Pancreas (tissue), 10 donors: Measurements from ENCODE around the gene HOXD4. TPM values are rescaled to one million over a fixed set of nuclear protein-coding genes. Genes with fewer than 3 reads are reported as not detected.

Experiments
- ATAC-seq, 4 donors: fragments of 200-7000 bp; cut with Tn5 transposase; one replicate each; pipeline versions ENCODE4 v1.8.0 to v1.9.1; 2020; ENCODE audit warnings: mild to moderate bottlenecking in 4 of 4, moderate library complexity in 4 of 4
- DNase-seq, 6 donors: peaks; one replicate each; pipeline ENCODE4 v3.0.0-alpha.2; 2020
- FAIRE-seq: peaks from 2 replicates; lab custom pipeline; 2012; peaks lifted over from hg19 to GRCh38; lab: Jason Lieb, UNC
- H3K27ac ChIP-seq, 4 donors: fragments of 200-600 bp; sonication (generic); 1 replicate in 3 of 4; 2 replicates in 1 of 4; pipeline versions ENCODE4 v1.5.0 to v1.8.0; 2020
- H3K27me3 ChIP-seq, 4 donors: fragments of 200-600 bp; one replicate each; pipeline ENCODE4 v1.8.0; 2021
- H3K36me3 ChIP-seq, 3 donors: fragments of 200-600 bp; sonication (generic) in 1 of 3; one replicate each; pipeline versions ENCODE4 v1.5.0 to v1.8.0; 2020 to 2021
- H3K4me1 ChIP-seq, 3 donors: fragments of 200-600 bp; one replicate each; pipeline ENCODE4 v1.8.0; 2021
- H3K4me3 ChIP-seq, 4 donors: fragments of 200-600 bp; sonication (generic) in 2 of 4; one replicate each; pipeline versions ENCODE4 v1.5.0 to v1.8.0; 2020 to 2021
- H3K9me3 ChIP-seq, 4 donors: fragments of 200-600 bp; one replicate each; pipeline ENCODE4 v1.8.0; 2021
- WGBS, 2 donors: extraction: QIAGEN DNeasy Blood & Tissue Kit; methylation state at CpG; one replicate each; pipeline ENCODE4 v1.1.7; 2013; 5-methylcytosine and 5-hydroxymethylcytosine counted together
- intact Hi-C, 3 donors: fragments of 100-400 bp; cut with DNase I; formaldehyde crosslinking; loops; one replicate each; pipeline versions ENCODE4 v1.11.1 to v1.14.2; 2022
- polyA plus RNA-seq, 2 donors: library from polyadenylated mRNA; stranded (reverse); fragments of 200-250 nt; gene quantifications; one replicate each; pipeline ENCODE4 v1.2.3, GENCODE V29; 2013
- total RNA-seq, 6 donors: library from RNA; stranded (reverse); fragmentation: NEBNext Ultra II Directional in 4 of 6; extraction: Animal tissue kit (Norgen Biotek cat#: 25700) in 4 of 6; gene quantifications; one replicate each; pipeline versions ENCODE4 v1.2.1 to v1.2.4, GENCODE V29; 2021 to 2023
- TF ChIP-seq, protein P1 (sequence below), 4 donors: fragments of 200-600 bp; sonication (generic) in 3 of 4; IDR thresholded peaks; one replicate each; pipeline versions ENCODE4 v1.5.0 to v1.8.0; 2021; ENCODE audit warnings: antibody characterized with exemption in 4 of 4
- donor health status: healthy with polysubstance abuse.
- donor health status: DM: no; HTN: no; CAD: no; lungs with moderate emphysema.
- donor health status: DM: no; HTN: no; CAD: no.
- donor health status: control.
- donor health status: control.
- donor health status: Bipolar disorder and iron deficiency.
- donor health status: DM: yes; HTN: yes; CAD: no.
- donor health status: DM: no; HTN: no; CAD: no.
- donor health status: DM: no; HTN: no; CAD: no.
- donor health status: DM: yes; HTN: yes; CAD: no.

The HOXD4 gene
- total and polyA plus RNA-seq, 8 donors = 0.13 to 1.8 (median 0.31) TPM; not detected in 2

DNA sequence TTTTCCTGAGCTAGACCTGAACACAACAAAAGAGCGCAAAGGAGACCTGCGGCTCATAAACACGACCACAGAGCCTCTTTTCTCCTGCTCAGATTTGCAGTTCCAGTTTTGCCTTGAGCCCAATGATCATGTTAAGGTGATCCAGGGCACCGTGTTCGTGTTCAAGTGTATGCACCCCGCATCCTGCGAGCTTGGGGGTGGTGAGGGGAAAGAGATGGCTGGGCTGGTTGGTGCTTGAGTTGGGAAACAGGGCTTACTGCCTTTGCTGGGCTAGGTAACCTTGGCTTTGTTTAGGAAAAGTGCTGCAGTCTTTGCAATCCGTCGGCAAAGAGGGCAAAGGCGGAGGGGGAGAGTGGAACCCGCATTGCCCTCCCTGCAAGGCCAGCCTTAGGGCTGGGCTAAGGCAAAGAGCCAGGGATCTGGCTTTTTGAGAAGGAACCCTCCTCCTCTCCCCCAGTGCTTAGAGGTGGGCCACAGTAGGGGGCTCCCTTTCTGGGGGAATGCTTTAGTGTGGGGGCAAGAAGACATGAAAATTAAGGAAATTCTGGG, 33.5 kb upstream of the HOXD4 start:
- Histone ChIP-seq H3K27ac (no peak overlapping the region), H3K4me1 (peaks cover 0 to 5% (median 0%) of the 10 kb centered on the region in 3 donors), H3K27me3 (peaks cover 0 to 96% (median 41%) of the 10 kb centered on the region in 4 donors), H3K9me3 (no peaks in the 10 kb centered on the region), H3K36me3 (no peaks in the 10 kb centered on the region), H3K4me3 (no peak overlapping the region)
- TF ChIP-seq, protein P1, sequence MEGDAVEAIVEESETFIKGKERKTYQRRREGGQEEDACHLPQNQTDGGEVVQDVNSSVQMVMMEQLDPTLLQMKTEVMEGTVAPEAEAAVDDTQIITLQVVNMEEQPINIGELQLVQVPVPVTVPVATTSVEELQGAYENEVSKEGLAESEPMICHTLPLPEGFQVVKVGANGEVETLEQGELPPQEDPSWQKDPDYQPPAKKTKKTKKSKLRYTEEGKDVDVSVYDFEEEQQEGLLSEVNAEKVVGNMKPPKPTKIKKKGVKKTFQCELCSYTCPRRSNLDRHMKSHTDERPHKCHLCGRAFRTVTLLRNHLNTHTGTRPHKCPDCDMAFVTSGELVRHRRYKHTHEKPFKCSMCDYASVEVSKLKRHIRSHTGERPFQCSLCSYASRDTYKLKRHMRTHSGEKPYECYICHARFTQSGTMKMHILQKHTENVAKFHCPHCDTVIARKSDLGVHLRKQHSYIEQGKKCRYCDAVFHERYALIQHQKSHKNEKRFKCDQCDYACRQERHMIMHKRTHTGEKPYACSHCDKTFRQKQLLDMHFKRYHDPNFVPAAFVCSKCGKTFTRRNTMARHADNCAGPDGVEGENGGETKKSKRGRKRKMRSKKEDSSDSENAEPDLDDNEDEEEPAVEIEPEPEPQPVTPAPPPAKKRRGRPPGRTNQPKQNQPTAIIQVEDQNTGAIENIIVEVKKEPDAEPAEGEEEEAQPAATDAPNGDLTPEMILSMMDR (IDR thresholded peaks at IDR 0.05) = no peak
- DNase-seq (no peak), ATAC-seq (no peak), FAIRE-seq (no peak)
- 8 to 9% methylated on average over 11 of the region's 11 CpGs for WGBS, 2 donors
- intact Hi-C loops = no loop called here

DNA sequence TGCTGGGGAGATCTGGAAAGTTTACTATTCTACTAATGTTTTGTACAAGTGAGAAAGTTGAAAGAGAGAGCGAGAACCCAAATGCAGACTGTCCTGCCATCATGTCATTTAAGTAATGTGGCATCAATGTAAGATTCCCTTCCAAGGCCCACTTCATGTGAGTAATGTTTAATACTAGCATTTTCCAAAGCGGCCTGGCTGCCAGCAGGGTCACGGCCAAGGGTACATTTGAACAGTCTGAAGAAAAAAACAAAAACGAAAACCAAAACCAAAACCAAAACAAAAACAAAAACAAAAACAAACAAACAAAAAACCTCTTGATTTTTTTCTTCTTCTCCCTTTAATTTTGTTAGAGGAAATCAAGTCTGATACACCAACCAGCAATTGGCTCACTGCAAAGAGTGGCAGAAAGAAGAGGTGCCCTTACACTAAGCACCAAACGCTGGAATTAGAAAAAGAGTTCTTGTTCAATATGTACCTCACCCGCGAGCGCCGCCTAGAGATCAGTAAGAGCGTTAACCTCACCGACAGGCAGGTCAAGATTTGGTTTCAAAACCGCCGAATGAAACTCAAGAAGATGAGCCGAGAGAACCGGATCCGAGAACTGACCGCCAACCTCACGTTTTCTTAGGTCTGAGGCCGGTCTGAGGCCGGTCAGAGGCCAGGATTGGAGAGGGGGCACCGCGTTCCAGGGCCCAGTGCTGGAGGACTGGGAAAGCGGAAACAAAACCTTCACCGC, 32.6 kb upstream of the HOXD4 start:
- no peak for FAIRE-seq
- TF ChIP-seq, protein P1 (IDR thresholded peaks at IDR 0.05) = peak in 1 of 4 donors; percentile 9
- H3K27me3 ChIP-seq = peaks cover 0 to 92% (median 44%) of the 10 kb centered on the region in 4 donors
- intact Hi-C loops = no loop called here
- 12 to 13% methylated on average over 24 of the region's 24 CpGs for whole genome bisulfite sequencing, 2 donors
- no peaks in the 10 kb centered on the region for H3K9me3 ChIP-seq
- H3K4me3 ChIP-seq = no peak overlapping the region
- H3K27ac ChIP-seq = no peak overlapping the region
- ATAC-seq = no peak
- H3K4me1 ChIP-seq = peaks cover 0 to 5% (median 0%) of the 10 kb centered on the region in 3 donors
- no peaks in the 10 kb centered on the region for H3K36me3 ChIP-seq
- DNase-seq = no peak

DNA sequence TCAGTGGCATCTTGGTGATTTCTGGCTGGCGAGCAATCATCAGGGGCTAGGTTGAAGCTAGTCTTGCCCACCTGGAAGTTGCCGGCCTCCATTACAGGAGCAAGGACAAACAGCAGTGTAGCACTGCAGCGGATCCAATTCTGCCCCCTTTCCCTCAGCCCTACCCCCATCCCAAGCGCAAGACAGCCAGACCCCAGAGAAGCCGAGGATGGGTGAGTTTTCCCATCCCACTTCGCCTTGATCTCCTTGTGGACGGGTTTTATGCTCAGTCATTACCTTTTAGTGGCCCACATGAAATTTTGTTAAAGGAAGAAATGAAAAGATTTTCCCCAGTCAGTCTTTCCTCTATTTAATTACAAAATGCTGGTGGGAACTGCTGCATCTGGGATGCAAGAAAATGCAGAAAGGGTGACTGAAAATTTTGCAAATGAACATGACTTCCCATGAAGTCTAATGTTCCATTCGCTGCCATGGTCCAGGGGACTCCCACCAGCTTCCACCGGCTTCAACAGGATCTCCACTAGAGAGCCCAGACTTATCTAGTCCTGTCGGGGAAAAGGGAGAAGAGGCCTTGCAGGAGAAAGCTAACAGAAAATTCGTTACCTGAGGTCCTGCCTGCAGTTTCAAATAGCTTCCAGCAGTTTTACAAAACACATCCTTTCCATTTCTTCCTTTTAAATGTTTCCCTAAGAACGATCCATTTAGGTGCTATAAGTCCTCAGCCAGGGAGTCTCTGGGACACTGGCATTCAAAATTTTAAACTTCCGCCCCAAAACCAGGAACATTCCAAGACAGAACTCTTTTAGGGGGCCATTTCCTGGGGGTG, 30.8 kb upstream of the HOXD4 start:
- Histone ChIP-seq H3K27me3 (peaks cover 0 to 90% (median 46%) of the 10 kb centered on the region in 4 donors), H3K4me1 (peaks cover 0 to 5% (median 0%) of the 10 kb centered on the region in 3 donors), H3K36me3 (no peaks in the 10 kb centered on the region), H3K4me3 (no peak overlapping the region), H3K27ac (no peak overlapping the region), H3K9me3 (no peaks in the 10 kb centered on the region)
- FAIRE-seq (no peak), DNase-seq (no peak), ATAC-seq (no peak)
- intact Hi-C loops = loop anchor here in 2 of 3 donors (10.0 kb wide), 3 partner anchors 524 to 1024 kb away; no protein-coding TSS in a partner anchor
- TF ChIP-seq, protein P1 (IDR thresholded peaks at IDR 0.05) = no peak
- 14 to 15% methylated on average over 13 of the region's 13 CpGs for WGBS, 2 donors

DNA sequence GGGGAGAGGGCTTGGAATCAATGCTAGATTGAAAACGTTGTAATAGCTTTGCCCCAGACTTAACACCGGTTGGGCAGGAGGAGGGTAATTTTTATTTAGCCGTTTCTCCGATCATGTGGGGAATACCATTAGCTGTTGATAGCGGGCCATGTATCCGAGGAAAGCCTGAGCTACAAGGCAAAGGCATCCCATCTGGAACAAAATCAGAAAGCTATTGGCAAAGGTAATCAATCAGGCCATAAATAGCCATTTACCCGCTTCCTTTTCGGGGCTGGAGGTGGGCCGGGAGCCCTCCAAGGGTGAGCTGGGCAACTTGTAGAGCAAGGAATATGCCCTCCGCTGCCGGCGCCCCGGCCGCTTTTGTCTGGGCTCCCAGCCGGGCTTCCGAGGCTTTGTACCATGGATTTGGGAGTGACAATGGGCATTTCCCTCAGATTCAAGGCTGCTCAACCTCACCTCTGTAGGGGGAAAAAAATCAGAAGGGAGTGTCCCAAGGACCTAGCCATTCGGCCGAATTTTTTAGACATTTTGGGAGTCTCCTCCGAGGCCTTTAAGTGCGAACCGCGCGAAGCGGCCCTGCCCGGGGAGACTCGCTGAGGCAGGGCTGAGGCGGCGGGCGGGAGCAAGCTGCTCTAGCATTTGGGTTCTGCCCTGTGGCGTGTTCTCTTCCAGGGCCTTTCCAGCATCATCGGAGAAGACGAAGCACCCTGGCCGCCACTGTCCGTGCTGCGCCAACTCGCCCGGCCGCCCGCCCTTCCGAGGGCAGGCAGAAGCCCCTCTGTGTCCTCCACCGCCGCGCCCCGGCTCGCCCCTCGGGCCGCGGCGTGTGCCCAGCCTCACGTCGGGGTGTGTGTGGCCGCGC, 29.9 kb upstream of the HOXD4 start:
- Histone ChIP-seq H3K4me3 (no peak overlapping the region), H3K27ac (no peak overlapping the region)
- peak in 1 of 6 donors; percentile 57 for DNase-seq

More for the DNA sequence above, 29.9 kb upstream of the HOXD4 start:
- intact Hi-C loops = loop anchor here in 2 of 3 donors (10.0 kb wide), 3 partner anchors 523 to 1023 kb away; no protein-coding TSS in a partner anchor
- FAIRE-seq (no peak), ATAC-seq (no peak)
- Histone ChIP-seq H3K4me1 (peaks cover 0 to 5% (median 0%) of the 10 kb centered on the region in 3 donors), H3K27me3 (peaks cover 0 to 91% (median 42%) of the 10 kb centered on the region in 4 donors), H3K9me3 (no peaks in the 10 kb centered on the region), H3K36me3 (no peaks in the 10 kb centered on the region)
- TF ChIP-seq, protein P1 (IDR thresholded peaks at IDR 0.05) = no peak
- WGBS, 2 donors = 12% methylated on average over 53 of the region's 53 CpGs
